Effector memory CD4-positive, alpha-beta T cell (primary cell): ENCODE measurements around the gene GTF3C5.

ENCODE experiments used
- DNase-seq, 3 donors: peaks; one replicate each; pipeline ENCODE4 v3.0.0-alpha.2; 2020
- H3K27ac ChIP-seq: 2 replicates; pipeline ENCODE4 v1.7.0; 2013; ENCODE audit warnings: mild to moderate bottlenecking, low read length, moderate library complexity; ENCODE audit not compliant: insufficient read depth, poor library complexity, severe bottlenecking
- H3K27me3 ChIP-seq: replicated peaks from 2 replicates; pipeline ENCODE4 v1.7.0; 2013; ENCODE audit warnings: mild to moderate bottlenecking, low read length; ENCODE audit not compliant: insufficient read depth, control insufficient read depth, poor library complexity, severe bottlenecking
- H3K36me3 ChIP-seq: 2 replicates; pipeline ENCODE4 v1.7.0; 2013; ENCODE audit warnings: mild to moderate bottlenecking, low read length, moderate library complexity; ENCODE audit not compliant: control insufficient read depth, insufficient read depth
- H3K4me1 ChIP-seq: 2 replicates; pipeline ENCODE4 v1.7.0; 2013; ENCODE audit warnings: low read length, mild to moderate bottlenecking; ENCODE audit not compliant: control insufficient read depth, insufficient read depth, poor library complexity, severe bottlenecking
- H3K4me3 ChIP-seq: 2 replicates; pipeline ENCODE4 v1.7.0; 2013; ENCODE audit warnings: low read length, low read depth, mild to moderate bottlenecking; ENCODE audit not compliant: insufficient read depth, poor library complexity, severe bottlenecking
- H3K9me3 ChIP-seq: 2 replicates; pipeline ENCODE4 v1.7.0; 2013; ENCODE audit warnings: mild to moderate bottlenecking, low read length, moderate library complexity; ENCODE audit not compliant: control insufficient read depth

GTF3C5 gene

DNA sequence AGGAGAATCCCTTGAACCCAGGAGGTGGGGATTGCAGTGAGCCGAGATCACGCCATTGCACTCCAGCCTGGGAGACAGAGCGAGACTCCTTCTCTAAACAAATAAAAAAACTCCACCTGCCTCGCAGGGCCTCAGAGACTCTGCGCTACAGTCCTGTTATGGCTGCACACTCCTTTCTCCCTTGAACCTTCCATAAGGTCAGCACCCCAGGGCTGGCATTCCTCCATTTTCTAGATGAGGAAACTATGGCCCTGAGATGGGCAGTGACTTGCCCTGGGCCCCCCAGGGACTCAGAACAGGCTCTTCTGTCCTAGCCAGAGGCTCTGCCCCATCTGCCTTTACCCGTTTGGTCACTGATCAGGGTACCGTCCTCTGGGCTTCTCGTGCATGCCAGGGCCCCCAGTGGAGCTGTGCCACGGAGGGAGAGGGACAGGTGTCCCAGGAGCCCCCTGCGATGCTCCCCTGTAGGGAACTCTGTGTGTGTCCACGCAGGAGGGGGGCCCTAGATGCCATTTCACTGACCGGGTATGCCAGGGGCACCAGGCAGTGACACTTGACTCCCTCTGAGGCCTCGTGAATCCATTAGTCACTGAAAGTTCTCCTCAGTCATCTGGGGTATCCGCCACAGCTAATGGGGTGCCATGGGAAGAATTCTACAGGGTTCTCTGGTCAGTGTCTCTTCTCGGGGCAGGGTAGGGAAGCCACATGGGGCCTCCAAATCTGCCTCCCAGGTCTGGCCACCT is 74.1 kb downstream of the GTF3C5 start:
- Histone ChIP-seq H3K36me3 (peaks cover 96% of the 10 kb centered on the region), H3K27ac (no peak overlapping the region)
- DNase-seq: no peak

DNA sequence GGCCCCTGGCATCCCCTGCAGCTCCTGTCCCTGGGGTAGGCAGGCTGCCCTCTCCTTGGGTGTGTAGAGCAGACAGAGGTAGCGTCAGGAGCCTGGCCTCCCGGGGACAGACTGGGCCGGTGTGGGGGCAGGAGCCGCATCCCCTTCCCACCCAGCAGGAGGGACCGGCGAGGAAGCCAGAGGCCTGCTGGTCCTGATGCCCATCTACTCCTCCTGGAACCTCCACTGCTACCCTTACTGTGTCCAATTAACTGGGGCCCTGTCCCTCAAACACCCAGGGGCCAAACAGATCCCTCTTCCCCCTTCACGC is 74.6 kb downstream of the GTF3C5 start:
- Histone ChIP-seq H3K4me1 (no peaks in the 10 kb centered on the region), H3K27ac (no peak overlapping the region), H3K4me3 (no peak overlapping the region), H3K27me3 (no peaks in the 10 kb centered on the region), H3K9me3 (no peaks in the 10 kb centered on the region), H3K36me3 (peaks cover 96% of the 10 kb centered on the region)
- no peak for DNase-seq

More for the DNA sequence above, 74.1 kb downstream of the GTF3C5 start:
- H3K4me3 ChIP-seq: no peak overlapping the region
- H3K9me3 ChIP-seq: no peaks in the 10 kb centered on the region
- H3K27me3 ChIP-seq: no peaks in the 10 kb centered on the region
- H3K4me1 ChIP-seq: no peaks in the 10 kb centered on the region

- no peaks in the 10 kb centered on the region for H3K4me1 ChIP-seq
- H3K9me3 ChIP-seq: no peaks in the 10 kb centered on the region
- no peak overlapping the region for H3K27ac ChIP-seq
- no peak overlapping the region for H3K4me3 ChIP-seq
- no peaks in the 10 kb centered on the region for H3K27me3 ChIP-seq
- peaks cover 95% of the 10 kb centered on the region for H3K36me3 ChIP-seq
- no peak for DNase-seq
Measured at GRCh38 chr9:133106511-133107244, 75.9 kb downstream of the GTF3C5 start.

DNA sequence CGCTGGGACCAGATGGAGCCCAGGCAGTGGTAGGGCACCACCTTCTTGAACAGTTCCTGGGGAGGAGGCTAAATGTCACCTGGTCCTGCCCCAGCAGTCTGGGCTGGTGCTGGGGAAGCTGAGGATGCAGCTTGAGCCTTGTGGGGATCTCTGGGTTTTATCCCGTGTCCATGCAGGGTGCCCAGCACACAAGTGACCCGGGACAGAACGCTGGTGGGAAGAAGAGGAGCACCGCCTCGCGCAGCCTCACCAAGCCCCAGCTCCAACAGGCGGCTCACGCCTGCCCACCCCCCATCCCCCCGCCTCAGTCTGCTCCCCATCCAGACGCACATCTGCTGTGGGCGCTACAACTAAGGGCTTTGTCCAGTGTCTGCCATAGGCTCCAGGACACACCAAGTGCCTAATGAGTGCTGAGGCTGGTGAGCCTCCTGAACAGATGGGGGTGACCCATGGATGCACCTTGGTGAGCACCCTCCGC is 76.5 kb downstream of the GTF3C5 start:
- H3K9me3 ChIP-seq: no peaks in the 10 kb centered on the region
- DNase-seq: no peak
- H3K27me3 ChIP-seq: no peaks in the 10 kb centered on the region
- H3K4me1 ChIP-seq: peaks cover under 1% of the 10 kb centered on the region
- H3K36me3 ChIP-seq: peaks cover 95% of the 10 kb centered on the region
- peak overlapping the region; percentile 8 for H3K27ac ChIP-seq
- no peak overlapping the region for H3K4me3 ChIP-seq
